ENCODE results near the gene SNX14.

The SNX14 gene

DNA sequence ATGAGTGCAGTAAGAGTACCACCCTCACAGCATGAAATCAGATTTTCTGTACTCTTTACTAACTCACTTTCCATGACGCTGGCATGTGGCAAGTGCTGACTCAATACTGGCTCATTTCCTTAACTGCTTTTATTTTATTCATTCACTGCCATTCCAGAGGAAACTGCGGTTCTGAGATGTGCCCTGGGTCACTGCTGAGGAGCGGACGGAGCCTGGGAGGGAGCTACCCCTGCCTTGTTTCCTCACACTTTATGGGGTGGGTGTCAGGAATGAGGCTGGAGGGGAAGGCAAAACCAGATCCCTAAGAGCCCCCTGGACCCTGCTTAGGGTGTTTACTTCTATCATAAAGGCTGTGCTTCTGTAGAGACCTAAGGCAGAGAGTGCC is 129.4 kb downstream of the SNX14 start:
- Histone ChIP-seq H3K9me3 (replicated peaks in 1 of 2; ENCODE audit: control insufficient read depth in 2 of 2, insufficient read depth in 1 of 2, low read depth in 1 of 2, low read length in 2 of 2) (no peaks in the 10 kb centered on the region), H2AFZ (ENCODE audit: low read length) (no peak overlapping the region), H4K91ac (ENCODE audit: low read depth, low read length, poor library complexity) (no peak overlapping the region), H2AK5ac (ENCODE audit: low read depth, low read length) (no peak overlapping the region), H3K4me1 (ENCODE audit: control insufficient read depth in 2 of 2, insufficient read depth in 1 of 2, low read depth in 1 of 2, low read length in 2 of 2) (no peaks in the 10 kb centered on the region), H3K4me3 (ENCODE audit: low read length in 2 of 2) (no peak overlapping the region), H3K4ac (ENCODE audit: low read length) (no peak overlapping the region), H2BK120ac (ENCODE audit: low read depth, low read length) (no peak overlapping the region), H3K36me3 (replicated peaks in 1 of 2; ENCODE audit: control insufficient read depth in 2 of 2, insufficient read depth in 2 of 2, low read length in 2 of 2) (no peaks in the 10 kb centered on the region), H2BK15ac (ENCODE audit: low read length) (no peak overlapping the region), H3K27ac (replicated peaks; ENCODE audit: low read length) (no peak overlapping the region), H2BK5ac (ENCODE audit: low read length) (no peak overlapping the region), H3K14ac (ENCODE audit: low read length) (no peak overlapping the region), H2BK12ac (ENCODE audit: low read length) (no peak overlapping the region), H4K8ac (ENCODE audit: low read depth, low read length) (no peak overlapping the region), H3K23ac (ENCODE audit: low read depth, low read length, poor library complexity) (no peak overlapping the region), H3K4me2 (ENCODE audit: insufficient read depth, low read length, poor library complexity, severe bottlenecking) (no peak overlapping the region), H3K79me1 (ENCODE audit: low read depth, low read length) (no peaks in the 10 kb centered on the region), H3K27me3 (ENCODE audit: control insufficient read depth in 3 of 3, insufficient read depth in 3 of 3, low read depth in 1 of 3, low read length in 3 of 3) (no peaks in the 10 kb centered on the region), H3K18ac (ENCODE audit: low read length) (no peak overlapping the region), H3K9ac (ENCODE audit: low read depth, low read length, poor library complexity) (no peak overlapping the region)
- no peak for DNase-seq (ENCODE audit: low spot score)
- no CpG with 5 or more reads among the region's 4 CpGs for WGBS, 2 donors (ENCODE audit: extremely low coverage in 2 of 2, insufficient read length in 2 of 2, insufficient replicate concordance in 1 of 2)

DNA sequence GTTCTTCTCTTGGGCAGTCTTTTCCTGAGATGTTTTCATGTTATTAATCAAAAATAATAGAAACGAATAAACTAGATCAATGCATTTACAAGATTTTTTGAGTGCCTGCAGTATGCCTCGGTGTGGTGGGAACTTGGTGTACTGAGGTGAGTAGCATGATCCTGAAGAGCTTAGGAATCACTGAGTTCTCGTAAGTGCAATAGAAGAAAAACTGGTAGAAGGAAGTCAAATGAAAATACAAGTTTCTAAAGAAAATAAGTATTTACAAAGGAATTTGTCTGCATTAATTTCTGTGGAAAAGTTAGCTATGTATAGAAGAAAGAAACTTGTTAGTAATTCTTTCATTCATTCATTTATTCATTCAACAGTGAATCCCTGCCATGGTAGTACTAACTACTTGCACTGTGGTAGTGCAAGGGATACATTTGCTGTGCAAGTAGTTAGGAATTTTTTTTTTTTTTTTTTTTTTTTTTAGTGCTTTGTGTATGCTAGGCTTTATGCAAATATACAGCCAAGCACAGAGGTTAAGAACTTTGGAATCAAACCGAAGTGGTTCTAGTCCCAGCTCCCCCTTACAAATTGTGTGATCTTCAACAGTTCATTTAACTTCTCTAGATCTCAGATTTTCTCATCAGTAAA is 129.9 kb downstream of the SNX14 start:
- H3K27ac ChIP-seq (replicated peaks; ENCODE audit: low read length): no peak overlapping the region
- no peak overlapping the region for H3K4me3 ChIP-seq (ENCODE audit: low read length in 2 of 2)
- no peak overlapping the region for H4K91ac ChIP-seq (ENCODE audit: low read depth, low read length, poor library complexity)
- no peaks in the 10 kb centered on the region for H3K27me3 ChIP-seq (ENCODE audit: control insufficient read depth in 3 of 3, insufficient read depth in 3 of 3, low read depth in 1 of 3, low read length in 3 of 3)
- H2BK15ac ChIP-seq (ENCODE audit: low read length): no peak overlapping the region
- H3K9ac ChIP-seq (ENCODE audit: low read depth, low read length, poor library complexity): no peak overlapping the region
- H3K14ac ChIP-seq (ENCODE audit: low read length): no peak overlapping the region
- H2AFZ ChIP-seq (ENCODE audit: low read length): no peak overlapping the region
- H2AK5ac ChIP-seq (ENCODE audit: low read depth, low read length): no peak overlapping the region
- H3K4me1 ChIP-seq (ENCODE audit: control insufficient read depth in 2 of 2, insufficient read depth in 1 of 2, low read depth in 1 of 2, low read length in 2 of 2): no peaks in the 10 kb centered on the region
- no peak overlapping the region for H3K4me2 ChIP-seq (ENCODE audit: insufficient read depth, low read length, poor library complexity, severe bottlenecking)
- no peak overlapping the region for H3K4ac ChIP-seq (ENCODE audit: low read length)
- no peak overlapping the region for H2BK12ac ChIP-seq (ENCODE audit: low read length)
- no peak overlapping the region for H3K18ac ChIP-seq (ENCODE audit: low read length)
- H2BK5ac ChIP-seq (ENCODE audit: low read length): no peak overlapping the region
- no peak overlapping the region for H4K8ac ChIP-seq (ENCODE audit: low read depth, low read length)
- H3K36me3 ChIP-seq (replicated peaks in 1 of 2; ENCODE audit: control insufficient read depth in 2 of 2, insufficient read depth in 2 of 2, low read length in 2 of 2): no peaks in the 10 kb centered on the region
- no peak overlapping the region for H2BK120ac ChIP-seq (ENCODE audit: low read depth, low read length)
- DNase-seq (ENCODE audit: low spot score): no peak
- WGBS, 2 donors (ENCODE audit: extremely low coverage in 2 of 2, insufficient read length in 2 of 2, insufficient replicate concordance in 1 of 2): no CpG with 5 or more reads among the region's 4 CpGs
- no peaks in the 10 kb centered on the region for H3K79me1 ChIP-seq (ENCODE audit: low read depth, low read length)
- H3K23ac ChIP-seq (ENCODE audit: low read depth, low read length, poor library complexity): no peak overlapping the region
- H3K9me3 ChIP-seq (replicated peaks in 1 of 2; ENCODE audit: control insufficient read depth in 2 of 2, insufficient read depth in 1 of 2, low read depth in 1 of 2, low read length in 2 of 2): no peaks in the 10 kb centered on the region

DNA sequence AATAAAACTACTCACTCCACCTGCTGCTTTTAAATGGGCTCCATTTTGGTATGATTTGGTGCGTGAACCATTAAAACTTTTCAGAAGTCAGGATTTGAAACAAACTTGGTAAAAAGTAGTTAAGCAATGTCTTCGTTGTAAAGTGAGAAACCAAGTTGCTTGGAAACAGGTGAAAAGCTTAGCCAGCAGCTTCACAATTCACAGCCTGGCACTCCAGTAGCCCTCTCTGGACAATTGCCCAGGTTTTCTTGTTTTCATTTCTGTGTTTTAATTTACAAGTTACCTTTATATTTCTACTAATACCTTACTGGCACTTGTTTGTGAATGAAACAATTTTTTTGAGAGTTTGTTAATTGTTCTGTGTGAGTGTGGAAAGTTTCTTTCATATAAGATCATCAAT is 131.0 kb downstream of the SNX14 start:
- Histone ChIP-seq H3K27ac (replicated peaks; ENCODE audit: low read length) (no peak overlapping the region), H2BK15ac (ENCODE audit: low read length) (no peak overlapping the region), H4K8ac (ENCODE audit: low read depth, low read length) (no peak overlapping the region), H3K9ac (ENCODE audit: low read depth, low read length, poor library complexity) (no peak overlapping the region), H3K36me3 (replicated peaks in 1 of 2; ENCODE audit: control insufficient read depth in 2 of 2, insufficient read depth in 2 of 2, low read length in 2 of 2) (no peaks in the 10 kb centered on the region), H3K79me1 (ENCODE audit: low read depth, low read length) (no peaks in the 10 kb centered on the region), H2AFZ (ENCODE audit: low read length) (no peak overlapping the region), H3K23ac (ENCODE audit: low read depth, low read length, poor library complexity) (no peak overlapping the region), H2BK5ac (ENCODE audit: low read length) (no peak overlapping the region), H3K18ac (ENCODE audit: low read length) (no peak overlapping the region), H2AK5ac (ENCODE audit: low read depth, low read length) (no peak overlapping the region), H4K91ac (ENCODE audit: low read depth, low read length, poor library complexity) (no peak overlapping the region), H2BK12ac (ENCODE audit: low read length) (no peak overlapping the region), H3K4me3 (ENCODE audit: low read length in 2 of 2) (no peak overlapping the region), H2BK120ac (ENCODE audit: low read depth, low read length) (no peak overlapping the region), H3K27me3 (ENCODE audit: control insufficient read depth in 3 of 3, insufficient read depth in 3 of 3, low read depth in 1 of 3, low read length in 3 of 3) (no peaks in the 10 kb centered on the region), H3K4ac (ENCODE audit: low read length) (no peak overlapping the region), H3K4me1 (ENCODE audit: control insufficient read depth in 2 of 2, insufficient read depth in 1 of 2, low read depth in 1 of 2, low read length in 2 of 2) (no peaks in the 10 kb centered on the region), H3K14ac (ENCODE audit: low read length) (no peak overlapping the region), H3K4me2 (ENCODE audit: insufficient read depth, low read length, poor library complexity, severe bottlenecking) (no peak overlapping the region), H3K9me3 (replicated peaks in 1 of 2; ENCODE audit: control insufficient read depth in 2 of 2, insufficient read depth in 1 of 2, low read depth in 1 of 2, low read length in 2 of 2) (no peaks in the 10 kb centered on the region)
- no peak for DNase-seq (ENCODE audit: low spot score)
- no CpG with 5 or more reads among the region's 2 CpGs for WGBS, 2 donors (ENCODE audit: extremely low coverage in 2 of 2, insufficient read length in 2 of 2, insufficient replicate concordance in 1 of 2)

DNA sequence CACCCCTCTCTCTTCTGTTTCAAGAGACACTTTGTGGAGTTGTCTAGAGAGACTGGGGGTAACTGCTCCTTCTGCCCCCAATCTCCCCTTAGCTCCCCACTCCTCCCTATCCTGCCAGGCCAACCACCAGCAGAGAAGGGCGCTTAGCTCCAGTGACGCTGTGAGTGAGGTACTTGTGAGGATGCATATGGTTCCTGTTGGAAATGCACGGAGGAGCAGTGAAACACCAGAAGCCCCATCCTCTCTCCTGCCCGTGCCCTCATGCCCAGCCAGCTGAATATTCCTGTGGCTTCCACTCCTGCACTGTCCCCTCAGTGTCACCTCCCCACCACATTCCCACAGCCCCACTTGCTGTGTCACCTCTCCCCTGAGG is 131.9 kb downstream of the SNX14 start:
- no peak overlapping the region for H2AK5ac ChIP-seq (ENCODE audit: low read depth, low read length)
- H4K91ac ChIP-seq (ENCODE audit: low read depth, low read length, poor library complexity): no peak overlapping the region
- H3K4me3 ChIP-seq (ENCODE audit: low read length in 2 of 2): no peak overlapping the region
- H3K36me3 ChIP-seq (replicated peaks in 1 of 2; ENCODE audit: control insufficient read depth in 2 of 2, insufficient read depth in 2 of 2, low read length in 2 of 2): no peaks in the 10 kb centered on the region
- no peak overlapping the region for H3K9ac ChIP-seq (ENCODE audit: low read depth, low read length, poor library complexity)
- H3K27ac ChIP-seq (replicated peaks; ENCODE audit: low read length): no peak overlapping the region
- H3K4ac ChIP-seq (ENCODE audit: low read length): no peak overlapping the region
- WGBS, 2 donors (ENCODE audit: extremely low coverage in 2 of 2, insufficient read length in 2 of 2, insufficient replicate concordance in 1 of 2): no CpG with 5 or more reads among the region's 4 CpGs
- no peak overlapping the region for H2AFZ ChIP-seq (ENCODE audit: low read length)
- H2BK15ac ChIP-seq (ENCODE audit: low read length): no peak overlapping the region
- no peak overlapping the region for H4K8ac ChIP-seq (ENCODE audit: low read depth, low read length)
- no peak overlapping the region for H3K14ac ChIP-seq (ENCODE audit: low read length)
- no peak overlapping the region for H3K4me2 ChIP-seq (ENCODE audit: insufficient read depth, low read length, poor library complexity, severe bottlenecking)
- H2BK5ac ChIP-seq (ENCODE audit: low read length): no peak overlapping the region
- H3K27me3 ChIP-seq (ENCODE audit: control insufficient read depth in 3 of 3, insufficient read depth in 3 of 3, low read depth in 1 of 3, low read length in 3 of 3): no peaks in the 10 kb centered on the region
- H2BK120ac ChIP-seq (ENCODE audit: low read depth, low read length): no peak overlapping the region
- H3K18ac ChIP-seq (ENCODE audit: low read length): no peak overlapping the region
- H3K9me3 ChIP-seq (replicated peaks in 1 of 2; ENCODE audit: control insufficient read depth in 2 of 2, insufficient read depth in 1 of 2, low read depth in 1 of 2, low read length in 2 of 2): no peaks in the 10 kb centered on the region
- H2BK12ac ChIP-seq (ENCODE audit: low read length): no peak overlapping the region
- DNase-seq (ENCODE audit: low spot score): no peak
- H3K4me1 ChIP-seq (ENCODE audit: control insufficient read depth in 2 of 2, insufficient read depth in 1 of 2, low read depth in 1 of 2, low read length in 2 of 2): no peaks in the 10 kb centered on the region
- no peaks in the 10 kb centered on the region for H3K79me1 ChIP-seq (ENCODE audit: low read depth, low read length)
- no peak overlapping the region for H3K23ac ChIP-seq (ENCODE audit: low read depth, low read length, poor library complexity)
